Sigmoid colon (tissue), 7 donors: ENCODE results near the gene FAM43A. TPM values are rescaled to one million over a fixed set of nuclear protein-coding genes. Genes with fewer than 3 reads are reported as not detected.

ENCODE experiments used
- DNase-seq: peaks from one replicate; pipeline ENCODE4 v3.0.0-alpha.2; 2019
- H3K27ac ChIP-seq, 4 donors: fragments of 200-600 bp; sonication (generic); one replicate each; pipeline ENCODE4 v1.5.1; 2016 to 2019; ENCODE audit warnings: mild to moderate bottlenecking in 1 of 4
- H3K27me3 ChIP-seq, 3 donors: fragments of 200-600 bp; sonication (generic); one replicate each; pipeline ENCODE4 v1.5.1; 2019; ENCODE audit warnings: mild to moderate bottlenecking in 1 of 3
- H3K36me3 ChIP-seq, 4 donors: fragments of 200-600 bp; sonication (generic); one replicate each; pipeline ENCODE4 v1.5.1; 2016 to 2019
- H3K4me1 ChIP-seq, 4 donors: fragments of 200-600 bp; sonication (generic); one replicate each; pipeline ENCODE4 v1.5.1; 2017 to 2019
- H3K4me3 ChIP-seq, 4 donors: fragments of 200-600 bp; sonication (generic); one replicate each; pipeline ENCODE4 v1.5.1; 2017 to 2019; ENCODE audit warnings: mild to moderate bottlenecking in 2 of 4, moderate library complexity in 1 of 4
- H3K9me3 ChIP-seq, 4 donors: fragments of 200-600 bp in 3 of 4; sonication (generic) in 3 of 4; one replicate each; pipeline versions ENCODE4 v1.5.1 to v1.6.1; 2013 to 2019
- CTCF ChIP-seq, 4 experiments: fragments of 450-650 bp in 3 of 4; fragments of 200-600 bp in 1 of 4; IDR thresholded peaks; one replicate each; pipeline ENCODE4 v1.5.1; 2016 to 2019; ENCODE audit warnings: antibody characterized with exemption in 4 of 4, mild to moderate bottlenecking in 3 of 4, moderate library complexity in 2 of 4
- EP300 ChIP-seq, 4 donors: sonication (generic); formaldehyde crosslinking; IDR thresholded peaks; one replicate each; pipeline ENCODE4 v1.6.1; 2017; ENCODE audit warnings: antibody characterized with exemption in 4 of 4
- POLR2A ChIP-seq, 2 donors: fragments of 450-650 bp; IDR thresholded peaks; one replicate each; pipeline ENCODE4 v1.6.1; 2016; ENCODE audit warnings: antibody characterized with exemption in 2 of 2, mild to moderate bottlenecking in 2 of 2, moderate library complexity in 2 of 2
- POLR2AphosphoS5 ChIP-seq, 4 donors: sonication (generic); formaldehyde crosslinking; IDR thresholded peaks; one replicate each; pipeline ENCODE4 v1.6.1; 2017; ENCODE audit warnings: antibody characterized with exemption in 4 of 4
- whole genome bisulfite sequencing, 2 donors: extraction: QIAGEN DNeasy Blood & Tissue Kit; methylation state at CpG; one replicate each; pipeline ENCODE4 v1.1.7; 2013; 5-methylcytosine and 5-hydroxymethylcytosine counted together
- intact Hi-C: fragments of 100-400 bp; cut with DNase I; formaldehyde crosslinking; loops from one replicate; pipeline ENCODE4 v1.15.1; 2023
- polyA plus RNA-seq, 3 donors: library from polyadenylated mRNA; stranded (reverse); fragments of 200-250 nt; gene quantifications; one replicate each; pipeline ENCODE4 v1.2.3, GENCODE V29; 2013
- small RNA-seq, 3 donors: library from RNA; depleted of rRNA; stranded (forward); fragments of <200 nt; gene quantifications; one replicate each; pipeline ENCODE3, GENCODE V24; 2016
- total RNA-seq, 4 donors: library from RNA; depleted of rRNA; stranded (reverse); fragments of >200 nt; gene quantifications; one replicate each; pipeline ENCODE4 v1.1.0, GENCODE V29; 2016
- donor health status: healthy with polysubstance abuse.
- donor health status: Bipolar disorder and iron deficiency.
- donor health status: healthy.

FAM43A gene
- total and polyA plus RNA-seq, 7 donors = 10.2 to 62.8 (median 13.3) TPM

GRCh38 chr3:194731506-194732073, 45.9 kb downstream of the FAM43A start:
- Histone ChIP-seq H3K9me3 (peaks cover 0 to 5% (median 0%) of the 10 kb centered on the region in 4 donors), H3K36me3 (no peaks in the 10 kb centered on the region), H3K27me3 (no peaks in the 10 kb centered on the region), H3K4me1 (no peaks in the 10 kb centered on the region), H3K4me3 (no peak overlapping the region), H3K27ac (no peak overlapping the region)
- intact Hi-C loops = no loop called here
- 86 to 91% methylated on average over 5 of the region's 5 CpGs for WGBS, 2 donors
- no peak for TF ChIP-seq POLR2A (IDR thresholded peaks at IDR 0.05)
- no peak for TF ChIP-seq EP300 (IDR thresholded peaks at IDR 0.05)
- no peak for TF ChIP-seq POLR2AphosphoS5 (IDR thresholded peaks at IDR 0.05)
- TF ChIP-seq CTCF (IDR thresholded peaks at IDR 0.05) = no peak
- no peak for DNase-seq

GRCh38 chr3:194732617-194733016, 46.9 kb downstream of the FAM43A start:
- Histone ChIP-seq H3K27me3 (no peaks in the 10 kb centered on the region), H3K4me1 (peaks cover 0 to 7% (median 0%) of the 10 kb centered on the region in 4 donors), H3K27ac (no peak overlapping the region), H3K4me3 (no peak overlapping the region), H3K9me3 (peaks cover 0 to 5% (median 0%) of the 10 kb centered on the region in 4 donors), H3K36me3 (no peaks in the 10 kb centered on the region)
- WGBS, 2 donors = 69 to 84% methylated on average over 4 of the region's 4 CpGs
- TF ChIP-seq POLR2AphosphoS5 (IDR thresholded peaks at IDR 0.05) = no peak
- no peak for TF ChIP-seq CTCF (IDR thresholded peaks at IDR 0.05)
- no peak for TF ChIP-seq POLR2A (IDR thresholded peaks at IDR 0.05)
- TF ChIP-seq EP300 (IDR thresholded peaks at IDR 0.05) = no peak
- no peak for DNase-seq
- intact Hi-C loops = no loop called here

- TF ChIP-seq POLR2AphosphoS5 (IDR thresholded peaks at IDR 0.05) (no peak), EP300 (IDR thresholded peaks at IDR 0.05) (no peak), CTCF (IDR thresholded peaks at IDR 0.05) (no peak), POLR2A (IDR thresholded peaks at IDR 0.05) (no peak)
- 51 to 86% methylated on average over 6 of the region's 6 CpGs for WGBS, 2 donors
- no peak overlapping the region for H3K27ac ChIP-seq
- peaks cover 0 to 5% (median 0%) of the 10 kb centered on the region in 4 donors for H3K9me3 ChIP-seq
- H3K27me3 ChIP-seq = no peaks in the 10 kb centered on the region
- intact Hi-C loops = no loop called here
- H3K36me3 ChIP-seq = no peaks in the 10 kb centered on the region
- peaks cover 0 to 19% (median 15%) of the 10 kb centered on the region in 4 donors for H3K4me1 ChIP-seq
- DNase-seq = no peak
- no peak overlapping the region for H3K4me3 ChIP-seq
These were observed 50.7 kb downstream of the FAM43A start for GRCh38 chr3:194736277-194736895.

- DNase-seq = no peak
- H3K4me3 ChIP-seq = no peak overlapping the region
- peaks cover 0 to 5% (median 0%) of the 10 kb centered on the region in 4 donors for H3K9me3 ChIP-seq
- intact Hi-C loops = no loop called here
- H3K36me3 ChIP-seq = no peaks in the 10 kb centered on the region
- no peak for TF ChIP-seq POLR2A (IDR thresholded peaks at IDR 0.05)
- TF ChIP-seq CTCF (IDR thresholded peaks at IDR 0.05) = no peak
- TF ChIP-seq EP300 (IDR thresholded peaks at IDR 0.05) = no peak
- TF ChIP-seq POLR2AphosphoS5 (IDR thresholded peaks at IDR 0.05) = no peak
- no peaks in the 10 kb centered on the region for H3K27me3 ChIP-seq
- no peak overlapping the region for H3K27ac ChIP-seq
- H3K4me1 ChIP-seq = peaks cover 0 to 19% (median 15%) of the 10 kb centered on the region in 4 donors
- 52 to 81% methylated on average over 7 of the region's 7 CpGs for WGBS, 2 donors
These were observed 51.4 kb downstream of the FAM43A start for GRCh38 chr3:194736896-194737600.

Small RNA genes lying within 50 kb of the gene (small RNA-seq; reads per million reads assigned to genes)
- gene AC046143.2 = 0 reads per million in 3 donors

Other genes starting within 250 kb of the FAM43A start
- gene ATP13A3, start 198.9 kb upstream of the FAM43A start, total RNA-seq = 10 to 100 TPM; 50.4 to 82.7 (median 68.2) TPM
- 10 to 100 TPM; 10.9 to 20.6 (median 12.0) TPM for gene ATP13A3, start 198.9 kb upstream of the FAM43A start, polyA plus RNA-seq
- 10 to 100 TPM in 1 of 4 donors, 1 to 10 TPM in 3; 2.0 to 11.9 (median 5.2) TPM for gene TMEM44, start 52.5 kb upstream of the FAM43A start, total RNA-seq
- gene TMEM44, start 52.5 kb upstream of the FAM43A start, polyA plus RNA-seq = 10 to 100 TPM; 24.0 to 25.8 (median 25.7) TPM
- 10 to 100 TPM; 21.0 to 32.4 (median 27.2) TPM for gene LSG1, start 13.7 kb upstream of the FAM43A start, total RNA-seq
- 10 to 100 TPM in 1 of 3 donors, 1 to 10 TPM in 2; 6.0 to 20.4 (median 9.6) TPM for gene LSG1, start 13.7 kb upstream of the FAM43A start, polyA plus RNA-seq